Endothelial cell of umbilical vein (primary cell): ENCODE results near the gene IL22RA1. TPM values are rescaled to one million over a fixed set of nuclear protein-coding genes. Genes with fewer than 3 reads are reported as not detected.

ENCODE experiments used
- BruUV-seq: library from RNA; stranded (reverse); fragments of 400-500 nt; replicated peaks from 2 replicates; lab custom pipeline; 2021; lab: Mats Ljungman, UMichigan
- CTCF ChIA-PET: fragments of 300-600, 350-600 bp; sonication (Branson Sonifier 250); formaldehyde crosslinking; loops from one replicate; lab custom pipeline; 2021; ENCODE audit warnings: antibody characterized with exemption, inconsistent platforms; lab: Charles Lee
- POLR2A ChIA-PET: fragments of 300-600, 350-600 bp; sonication (Branson Sonifier 250); formaldehyde crosslinking; loops from one replicate; lab custom pipeline; 2021; ENCODE audit warnings: antibody characterized with exemption, inconsistent platforms; lab: Charles Lee
- DNase-seq: peaks from one replicate; pipeline ENCODE4 v3.0.0-alpha.2; 2011; ENCODE audit warnings: low read depth, low spot score
- FAIRE-seq: peaks from 2 replicates; lab custom pipeline; 2011; peaks lifted over from hg19 to GRCh38; lab: Jason Lieb, UNC
- H2AFZ ChIP-seq: 2 replicates; pipeline ENCODE4 v1.6.0; 2012; ENCODE audit warnings: low read depth, low read length, control low read depth, inconsistent platforms
- H3K27ac ChIP-seq: 2 replicates; pipeline ENCODE4 v1.5.1; 2011; ENCODE audit warnings: low read depth, mild to moderate bottlenecking, control low read depth, low read length, moderate library complexity; ENCODE audit not compliant: insufficient read depth
- H3K27me3 ChIP-seq, 2 experiments: 2 replicates each; pipeline versions ENCODE4 v1.6.0 to v1.6.1; 2011; ENCODE audit warnings: low read length in 2 of 2, mixed read lengths in 1 of 2; ENCODE audit not compliant: control insufficient read depth in 2 of 2, insufficient read depth in 2 of 2
- H3K36me3 ChIP-seq, 2 experiments: 2 replicates in 1 of 2; 3 replicates in 1 of 2; pipeline ENCODE4 v1.5.1; 2011; ENCODE audit warnings: low read length in 2 of 2, mild to moderate bottlenecking in 1 of 2, moderate library complexity in 1 of 2; ENCODE audit not compliant: control insufficient read depth in 2 of 2, insufficient read depth in 2 of 2; ENCODE audit errors: extremely low read depth in 1 of 2
- H3K4me1 ChIP-seq: 3 replicates; pipeline ENCODE4 v1.5.1; 2011; ENCODE audit warnings: mild to moderate bottlenecking, low read length; ENCODE audit not compliant: control insufficient read depth, insufficient read depth; ENCODE audit errors: extremely low read depth
- H3K4me2 ChIP-seq: 2 replicates; pipeline ENCODE4 v1.6.1; 2011; ENCODE audit warnings: low read length, control low read depth, mixed read lengths; ENCODE audit not compliant: insufficient read depth
- H3K4me3 ChIP-seq, 3 experiments: fragments of 200-600 bp in 1 of 3; sonication (generic), shearing (Covaris generic) in 1 of 3; replicated peaks in 1 of 3; 2 replicates each; pipeline ENCODE4 v1.5.1; 2011 to 2016; ENCODE audit warnings: control low read depth in 3 of 3, low read length in 3 of 3, mild to moderate bottlenecking in 2 of 3, inconsistent platforms in 1 of 3, low read depth in 1 of 3, moderate library complexity in 1 of 3; ENCODE audit not compliant: insufficient read depth in 1 of 3
- H3K79me2 ChIP-seq: 2 replicates; pipeline ENCODE4 v1.6.0; 2012; ENCODE audit warnings: low read length, inconsistent platforms; ENCODE audit not compliant: control insufficient read depth, insufficient read depth
- H3K9ac ChIP-seq: replicated peaks from 2 replicates; pipeline ENCODE3; 2011; ENCODE audit warnings: low read length, control low read depth; ENCODE audit not compliant: insufficient read depth; ENCODE audit errors: extremely low read depth
- H3K9me1 ChIP-seq: replicated peaks from 3 replicates; pipeline ENCODE4 v1.6.0; 2011; ENCODE audit warnings: mild to moderate bottlenecking, low read length; ENCODE audit not compliant: control insufficient read depth, insufficient read depth; ENCODE audit errors: extremely low read depth
- H3K9me3 ChIP-seq: replicated peaks from 2 replicates; pipeline ENCODE4 v1.5.1; 2012; ENCODE audit warnings: low read length, inconsistent platforms; ENCODE audit not compliant: control insufficient read depth, insufficient read depth
- H4K20me1 ChIP-seq: replicated peaks from 2 replicates; pipeline ENCODE3; 2011; ENCODE audit warnings: mild to moderate bottlenecking, low read length; ENCODE audit not compliant: control insufficient read depth, insufficient read depth; ENCODE audit errors: extremely low read depth
- EZH2 ChIP-seq: IDR thresholded peaks from 2 replicates; pipeline ENCODE4 v1.6.1; 2012; ENCODE audit warnings: borderline replicate concordance, low read depth, mild to moderate bottlenecking, moderate library complexity, low read length, inconsistent platforms; ENCODE audit not compliant: severe bottlenecking
- FOS ChIP-seq: IDR thresholded peaks from 2 replicates; pipeline ENCODE4 v1.6.1; 2011; ENCODE audit warnings: mild to moderate bottlenecking, low read length, moderate library complexity, borderline replicate concordance; ENCODE audit not compliant: insufficient read depth
- GATA2 ChIP-seq: IDR thresholded peaks from 2 replicates; pipeline ENCODE4 v1.7.0; 2011; ENCODE audit warnings: low read depth, mild to moderate bottlenecking, moderate library complexity, mixed read lengths, low read length; ENCODE audit not compliant: insufficient read length, insufficient read depth
- MYC ChIP-seq: IDR thresholded peaks from one replicate; pipeline ENCODE4 v1.6.1; 2011; ENCODE audit warnings: mild to moderate bottlenecking, low read depth, low read length
- POLR2A ChIP-seq: IDR thresholded peaks from 2 replicates; pipeline ENCODE4 v1.6.1; 2012; ENCODE audit warnings: low read depth, mild to moderate bottlenecking, control low read depth, low read length
- POLR2AphosphoS5 ChIP-seq: IDR thresholded peaks from 2 replicates; pipeline ENCODE4 v1.6.1; 2012; ENCODE audit warnings: low read depth, mild to moderate bottlenecking, control low read depth, low read length, moderate library complexity; ENCODE audit not compliant: insufficient read depth
- dilution Hi-C: fragments of 300-500 bp; cut with MboI; formaldehyde crosslinking; loops from one replicate; pipeline ENCODE4 v1.15.0; 2019; ENCODE audit warnings: low sequenced_read_pairs; ENCODE audit not compliant: extremely low pct_ligation_motif_present
- intact Hi-C: fragments of 100-400 bp; cut with micrococcal nuclease; formaldehyde crosslinking; loops from one replicate; pipeline ENCODE4 v1.10.0; 2022
- polyA plus RNA-seq, 4 experiments: library from polyadenylated mRNA; depleted of rRNA in 3 of 4; stranded (reverse) in 3 of 4; unstranded in 1 of 4; fragments of >200 nt; gene quantifications; 2 replicates each; pipeline versions ENCODE4 v1.2.1 to v1.2.3, GENCODE V29; 2011 to 2012; ENCODE audit warnings: missing spikeins in 1 of 4
- total RNA-seq: library from RNA; stranded (reverse); gene quantifications from 2 replicates; pipeline ENCODE4 v1.2.3, GENCODE V29; 2021
- TF ChIP-seq, protein P1 (sequence below): IDR thresholded peaks from 2 replicates; pipeline ENCODE4 v1.6.1; 2011; ENCODE audit not compliant: insufficient read depth, insufficient read length
- TF ChIP-seq, protein P2 (sequence below), 2 donors: IDR thresholded peaks; 1 replicate in 1 of 2; 2 replicates in 1 of 2; pipeline ENCODE4 v1.5.1; 2011; ENCODE audit warnings: low read length in 2 of 2, mild to moderate bottlenecking in 2 of 2, moderate library complexity in 2 of 2, control low read depth in 1 of 2, inconsistent platforms in 1 of 2, low read depth in 1 of 2; ENCODE audit not compliant: insufficient read depth in 1 of 2; ENCODE audit errors: extremely low read depth in 1 of 2

IL22RA1 gene
- total and polyA plus RNA-seq, 2 donors (not counting 3 experiments of a cell fraction or from before 2014, with no cell fraction given), result not detected

DNA sequence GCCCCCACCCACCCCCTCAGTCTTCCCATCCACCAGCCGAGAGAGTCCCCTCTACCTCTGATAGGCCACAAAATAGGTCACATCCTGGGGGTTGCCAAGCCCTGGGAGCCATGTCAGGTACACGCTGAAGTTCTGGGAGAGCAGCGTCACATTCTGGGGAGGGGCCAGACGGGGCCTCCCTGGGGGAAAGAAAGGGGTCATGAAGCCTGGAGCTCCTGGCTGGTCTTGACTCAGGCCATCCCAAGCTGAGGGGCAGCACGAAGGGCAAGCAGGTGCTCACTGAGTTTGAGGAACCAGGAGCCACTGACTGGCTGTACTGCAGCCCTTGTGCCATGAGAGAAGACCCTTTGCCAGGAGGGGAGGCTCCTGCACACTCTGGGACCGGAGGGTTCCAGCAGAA lies 37.7 kb upstream of the IL22RA1 start:
- no TSS peak for BruUV-seq
- no peak overlapping the region for H3K9ac ChIP-seq
- no peak overlapping the region for H3K4me3 ChIP-seq
- no peak for TF ChIP-seq FOS
- TF ChIP-seq POLR2AphosphoS5, result no peak
- no peak for TF ChIP-seq MYC
- TF ChIP-seq POLR2A, result no peak
- TF ChIP-seq, protein P1, sequence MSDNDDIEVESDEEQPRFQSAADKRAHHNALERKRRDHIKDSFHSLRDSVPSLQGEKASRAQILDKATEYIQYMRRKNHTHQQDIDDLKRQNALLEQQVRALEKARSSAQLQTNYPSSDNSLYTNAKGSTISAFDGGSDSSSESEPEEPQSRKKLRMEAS, result no peak
- TF ChIP-seq, protein P2, sequence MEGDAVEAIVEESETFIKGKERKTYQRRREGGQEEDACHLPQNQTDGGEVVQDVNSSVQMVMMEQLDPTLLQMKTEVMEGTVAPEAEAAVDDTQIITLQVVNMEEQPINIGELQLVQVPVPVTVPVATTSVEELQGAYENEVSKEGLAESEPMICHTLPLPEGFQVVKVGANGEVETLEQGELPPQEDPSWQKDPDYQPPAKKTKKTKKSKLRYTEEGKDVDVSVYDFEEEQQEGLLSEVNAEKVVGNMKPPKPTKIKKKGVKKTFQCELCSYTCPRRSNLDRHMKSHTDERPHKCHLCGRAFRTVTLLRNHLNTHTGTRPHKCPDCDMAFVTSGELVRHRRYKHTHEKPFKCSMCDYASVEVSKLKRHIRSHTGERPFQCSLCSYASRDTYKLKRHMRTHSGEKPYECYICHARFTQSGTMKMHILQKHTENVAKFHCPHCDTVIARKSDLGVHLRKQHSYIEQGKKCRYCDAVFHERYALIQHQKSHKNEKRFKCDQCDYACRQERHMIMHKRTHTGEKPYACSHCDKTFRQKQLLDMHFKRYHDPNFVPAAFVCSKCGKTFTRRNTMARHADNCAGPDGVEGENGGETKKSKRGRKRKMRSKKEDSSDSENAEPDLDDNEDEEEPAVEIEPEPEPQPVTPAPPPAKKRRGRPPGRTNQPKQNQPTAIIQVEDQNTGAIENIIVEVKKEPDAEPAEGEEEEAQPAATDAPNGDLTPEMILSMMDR (IDR thresholded peaks at IDR 0.05; ENCODE audit: extremely low read depth in 1 of 2, insufficient read depth in 1 of 2, low read depth in 1 of 2, low read length in 2 of 2), result no peak
- no peak for TF ChIP-seq GATA2
- no peak for TF ChIP-seq EZH2
- dilution Hi-C loops, result no loop called here
- H3K4me2 ChIP-seq, result no peak overlapping the region
- H4K20me1 ChIP-seq, result no peaks in the 10 kb centered on the region
- ChIA-PET POLR2A (no interaction called here), CTCF (interaction anchor here (0.9 to 1.8 kb wide), 2 partner anchors 8 to 30 kb away, joined by 3 to 7 read pairs; no protein-coding TSS in a partner anchor)
- H2AFZ ChIP-seq, result no peak overlapping the region
- no peaks in the 10 kb centered on the region for H3K4me1 ChIP-seq
- no peaks in the 10 kb centered on the region for H3K9me3 ChIP-seq
- DNase-seq (no peak), FAIRE-seq (no peak)
- H3K79me2 ChIP-seq, result no peaks in the 10 kb centered on the region
- intact Hi-C loops, result no loop called here
- H3K9me1 ChIP-seq, result no peaks in the 10 kb centered on the region
- peaks cover under 1 to 4% of the 10 kb centered on the region in 2 experiments for H3K27me3 ChIP-seq
- H3K36me3 ChIP-seq, result no peaks in the 10 kb centered on the region
- H3K27ac ChIP-seq, result no peak overlapping the region
